ENCODE data around the gene SASH3.

SASH3 gene

DNA sequence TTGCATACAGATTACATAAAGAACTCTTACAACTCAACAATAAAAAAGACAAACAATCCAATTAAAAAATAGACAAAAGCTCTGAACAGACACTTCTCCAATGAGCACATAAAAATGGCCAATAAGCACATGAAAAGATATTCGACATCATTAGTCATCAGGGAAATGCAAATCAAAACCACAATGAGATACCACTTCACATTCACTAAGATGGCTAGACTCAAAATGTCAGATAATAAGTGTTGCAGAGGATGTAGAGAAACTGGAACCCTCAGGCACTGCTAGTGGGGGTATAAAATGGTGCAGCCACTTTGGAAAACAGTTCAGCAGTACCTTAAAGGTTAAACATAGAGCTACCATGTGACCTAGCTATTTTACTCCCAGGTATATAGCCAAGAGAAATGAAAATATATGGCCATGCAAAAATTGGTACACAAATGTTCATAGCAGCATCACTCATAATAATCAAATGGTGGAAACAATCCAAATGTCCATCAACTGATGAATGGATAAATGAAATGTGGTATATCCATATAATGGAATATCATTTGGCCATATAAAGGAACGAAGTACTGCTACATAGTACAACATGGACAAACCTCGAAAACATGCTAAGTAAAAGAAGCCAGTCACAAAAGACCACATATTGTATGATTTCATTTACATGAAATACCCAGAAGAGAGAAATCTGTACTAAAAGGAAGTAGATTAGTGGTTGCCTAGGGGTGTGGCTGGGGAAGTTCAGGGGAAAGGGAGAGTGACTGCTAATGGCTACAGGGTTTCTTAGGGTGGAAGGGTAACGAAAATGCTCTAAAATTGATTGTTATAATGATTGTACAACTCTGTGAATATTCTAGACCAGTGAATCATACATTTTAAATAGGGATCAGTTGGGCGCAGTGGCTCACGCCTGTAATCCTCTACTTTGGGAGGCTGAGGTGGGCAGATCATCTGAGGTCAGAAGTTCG lies 29.4 kb downstream of the SASH3 start:
- no peak for DNase-seq (ENCODE audit: low read depth)

GRCh38 chrX:129813662-129814368 lies 34.1 kb downstream of the SASH3 start:
- DNase-seq (ENCODE audit: low read depth) = no peak

- no peak for DNase-seq (ENCODE audit: low read depth)
Observed at GRCh38 chrX:129818123-129818522, 38.4 kb downstream of the SASH3 start.

- no peak for DNase-seq (ENCODE audit: low read depth)
Observed at GRCh38 chrX:129823115-129823514, 43.4 kb downstream of the SASH3 start.

DNA sequence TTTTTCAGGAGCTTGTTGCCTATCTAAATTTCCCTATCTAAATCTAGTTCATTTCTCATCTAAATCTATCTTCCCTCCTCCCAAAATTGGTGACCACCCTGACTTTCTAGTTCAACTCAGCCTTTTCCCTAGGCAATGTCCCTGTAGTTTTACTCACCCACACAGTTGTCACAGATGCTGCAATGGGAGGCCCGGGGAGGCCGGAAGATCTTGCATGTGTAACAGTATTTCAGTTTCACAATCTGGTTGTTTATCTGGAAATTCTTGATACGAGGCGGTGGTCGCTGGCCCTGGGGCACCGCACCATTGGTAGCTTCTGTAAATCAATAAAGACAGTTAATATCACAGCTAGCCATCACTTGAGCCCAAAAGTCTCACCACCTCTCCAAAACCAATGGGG lies 43.8 kb downstream of the SASH3 start:
- no peak for DNase-seq (ENCODE audit: low read depth)

GRCh38 chrX:129824620-129825019 lies 44.9 kb downstream of the SASH3 start:
- DNase-seq (ENCODE audit: low read depth) = no peak

GRCh38 chrX:129825746-129826505 lies 46.2 kb downstream of the SASH3 start:
- no peak for DNase-seq (ENCODE audit: low read depth)

DNA sequence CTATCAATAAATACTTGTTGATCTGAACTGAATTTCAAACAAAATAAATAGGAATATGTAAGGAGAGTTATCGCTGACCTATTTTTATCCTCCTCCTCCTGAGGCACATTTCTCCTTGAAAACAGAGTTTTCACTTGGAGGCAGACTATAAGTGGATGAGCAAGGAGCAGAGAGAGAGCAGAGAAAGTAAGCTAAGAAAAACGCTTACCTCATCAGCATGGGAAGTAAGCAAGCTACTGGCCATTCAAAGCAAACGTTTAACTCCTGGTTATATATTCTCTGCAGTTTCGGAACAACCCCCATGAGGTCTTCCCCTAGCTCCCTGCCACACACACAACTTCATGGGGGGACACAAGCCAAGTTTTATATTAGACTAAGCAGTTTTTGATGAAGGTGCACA lies 50.7 kb downstream of the SASH3 start:
- no peak for DNase-seq (ENCODE audit: low read depth)

- DNase-seq (ENCODE audit: low read depth) = no peak
Observed at GRCh38 chrX:129831091-129831885, 51.5 kb downstream of the SASH3 start.

- no peak for DNase-seq (ENCODE audit: low read depth)
Observed at GRCh38 chrX:129833153-129833990, 53.6 kb downstream of the SASH3 start.

DNA sequence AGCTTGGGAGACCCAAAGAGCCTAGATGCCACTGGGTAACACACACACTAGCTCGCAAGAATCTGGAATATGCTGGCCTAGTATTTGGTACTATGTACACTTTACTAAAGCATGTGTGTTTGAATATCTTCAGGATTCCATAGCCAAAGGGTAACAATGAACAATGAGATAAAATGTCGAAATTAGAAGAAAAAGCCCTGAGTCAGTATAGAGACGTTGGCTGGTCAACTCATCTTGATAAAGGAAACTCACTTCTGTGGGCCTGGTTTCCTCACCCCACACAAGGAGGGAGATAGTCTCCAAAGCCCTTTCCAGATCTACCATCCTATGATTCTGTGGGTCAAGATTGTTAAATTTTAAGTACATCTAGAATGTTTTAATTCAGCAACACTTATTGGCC lies 57.1 kb downstream of the SASH3 start:
- no peak for DNase-seq (ENCODE audit: low read depth)

- no peak for DNase-seq (ENCODE audit: low read depth)
Observed at GRCh38 chrX:129840344-129840743, 60.6 kb downstream of the SASH3 start.

- DNase-seq (ENCODE audit: low read depth) = no peak
Observed at GRCh38 chrX:129842510-129843208, 62.9 kb downstream of the SASH3 start.

DNA sequence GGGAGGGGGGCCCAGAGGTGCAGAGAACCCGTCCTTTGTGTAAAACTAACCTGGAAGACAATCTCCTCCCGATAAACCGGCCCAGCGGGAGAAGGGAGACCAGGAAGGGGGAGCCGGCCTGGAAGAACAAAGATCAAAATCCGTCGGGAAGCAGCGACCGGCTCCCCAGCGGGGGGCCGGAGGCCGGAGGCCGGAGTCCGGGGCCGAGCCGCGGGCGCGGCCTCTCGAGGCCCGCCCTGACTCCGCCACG lies 63.4 kb downstream of the SASH3 start:
- DNase-seq (ENCODE audit: low read depth) = no peak

GRCh38 chrX:129843459-129844306 lies 63.9 kb downstream of the SASH3 start, which contains the start of gene ZDHHC9:
Gene ZDHHC9 (minus strand): TSS chrX:129843886. CDS start chrX:129841945, 1,941 bp downstream.
- DNase-seq (ENCODE audit: low read depth) = peak; percentile 62
